Gastrocnemius medialis (tissue), 4 donors: Measurements from ENCODE around the gene DIAPH3. TPM values are rescaled to one million over a fixed set of nuclear protein-coding genes. Genes with fewer than 3 reads are reported as not detected.

Experiments used
- ATAC-seq, 2 donors: fragments of 150-250 bp; one replicate each; pipeline ENCODE4 v1.9.1; 2016
- DNase-seq, 2 donors: peaks; one replicate each; pipeline ENCODE4 v3.0.0-alpha.2; 2019
- H3K27ac ChIP-seq, 4 donors: fragments of 200-600 bp; sonication (generic); 1 replicate in 1 of 4; 2 replicates in 3 of 4; pipeline ENCODE4 v1.5.1; 2016 to 2018; ENCODE audit warnings: mild to moderate bottlenecking in 2 of 4, moderate library complexity in 1 of 4
- H3K27me3 ChIP-seq, 3 donors: fragments of 200-600 bp; sonication (generic) in 2 of 3; 1 replicate in 1 of 3; 2 replicates in 2 of 3; pipeline versions ENCODE4 v1.5.1 to v1.6.0; 2016 to 2019; ENCODE audit warnings: mild to moderate bottlenecking in 1 of 3, moderate library complexity in 1 of 3
- H3K36me3 ChIP-seq, 2 donors: fragments of 200-600 bp; sonication (generic) in 1 of 2; one replicate each; pipeline ENCODE4 v1.5.1; 2017 to 2018
- H3K4me1 ChIP-seq, 2 donors: fragments of 200-600 bp; sonication (generic) in 1 of 2; one replicate each; pipeline ENCODE4 v1.5.1; 2016 to 2017; ENCODE audit warnings: mild to moderate bottlenecking in 2 of 2
- H3K4me3 ChIP-seq, 4 donors: fragments of 200-600 bp; sonication (generic) in 3 of 4; 1 replicate in 1 of 4; 2 replicates in 3 of 4; pipeline ENCODE4 v1.5.1; 2016 to 2019; ENCODE audit warnings: mild to moderate bottlenecking in 2 of 4
- H3K9me3 ChIP-seq, 3 donors: fragments of 200-600 bp; sonication (generic) in 2 of 3; 1 replicate in 1 of 3; 2 replicates in 2 of 3; pipeline ENCODE4 v1.5.1; 2016 to 2019
- CTCF ChIP-seq, 5 experiments: fragments of 450-650 bp in 3 of 5; fragments of 200-600 bp in 2 of 5; sonication (generic) in 2 of 5; IDR thresholded peaks in 4 of 5; conservative IDR thresholded peaks in 1 of 5; 1 replicate in 4 of 5; 2 replicates in 1 of 5; pipeline ENCODE4 v1.5.1; 2016 to 2019; ENCODE audit warnings: antibody characterized with exemption in 5 of 5, mild to moderate bottlenecking in 3 of 5, moderate library complexity in 3 of 5
- POLR2A ChIP-seq, 2 donors: fragments of 450-650 bp; IDR thresholded peaks; one replicate each; pipeline ENCODE4 v1.6.1; 2017; ENCODE audit warnings: antibody characterized with exemption in 2 of 2, mild to moderate bottlenecking in 2 of 2, moderate library complexity in 2 of 2
- in situ Hi-C, 4 donors: fragments of 200-750 bp; cut with MboI; loops; one replicate each; pipeline versions ENCODE4 v1.15.0 to v1.8.0; 2017; ENCODE audit warnings: low sequenced_read_pairs in 4 of 4
- intact Hi-C: fragments of 100-400 bp; cut with DNase I; formaldehyde crosslinking; loops from one replicate; pipeline ENCODE4 v1.15.1; 2023; ENCODE audit warnings: low total_unique reads
- total RNA-seq, 4 donors: library from RNA; depleted of rRNA; stranded (reverse); fragments of >200 nt; gene quantifications; one replicate each; pipeline versions ENCODE4 v1.1.0 to v1.2.3, GENCODE V29; 2016

The DIAPH3 gene
- total RNA-seq, 4 donors from 2014 or later = 0.13 TPM; not detected in 3

- TF ChIP-seq CTCF (IDR thresholded peaks at IDR 0.05 in 4 of 5, conservative IDR thresholded peaks at IDR 0.05 in 1 of 5) = no peak
- TF ChIP-seq POLR2A (IDR thresholded peaks at IDR 0.05) = no peak
- no peaks in the 10 kb centered on the region for H3K9me3 ChIP-seq
- intact Hi-C loops = no loop called here
- H3K4me1 ChIP-seq = no peaks in the 10 kb centered on the region
- DNase-seq = no peak
- no peak overlapping the region for H3K4me3 ChIP-seq
- no peak for ATAC-seq
- no peaks in the 10 kb centered on the region for H3K27me3 ChIP-seq
- H3K27ac ChIP-seq = no peak overlapping the region
- H3K36me3 ChIP-seq = no peaks in the 10 kb centered on the region
- in situ Hi-C loops = loop anchor here in 3 of 4 donors (25.0 kb wide), 2 partner anchors 213 to 263 kb away; partner anchors contain the start of gene TDRD3 (in 2 of the 3)
Measured at GRCh38 chr13:60174113-60174512, 10.4 kb upstream of the DIAPH3 start.

- Histone ChIP-seq H3K4me1 (no peaks in the 10 kb centered on the region), H3K27ac (no peak overlapping the region), H3K36me3 (no peaks in the 10 kb centered on the region), H3K9me3 (no peaks in the 10 kb centered on the region), H3K4me3 (no peak overlapping the region), H3K27me3 (no peaks in the 10 kb centered on the region)
- DNase-seq = no peak
- intact Hi-C loops = no loop called here
- no peak for TF ChIP-seq POLR2A (IDR thresholded peaks at IDR 0.05)
- no peak for TF ChIP-seq CTCF (IDR thresholded peaks at IDR 0.05 in 4 of 5, conservative IDR thresholded peaks at IDR 0.05 in 1 of 5)
- no peak for ATAC-seq
- in situ Hi-C loops = loop anchor here in 3 of 4 donors (25.0 kb wide), 2 partner anchors 215 to 265 kb away; partner anchors contain the start of gene TDRD3 (in 2 of the 3)
Measured at GRCh38 chr13:60172111-60172510, 8.4 kb upstream of the DIAPH3 start.

GRCh38 chr13:60170414-60170813 is 6.7 kb upstream of the DIAPH3 start:
- in situ Hi-C loops = loop anchor here in 3 of 4 donors (25.0 kb wide), 2 partner anchors 217 to 267 kb away; partner anchors contain the start of gene TDRD3 (in 2 of the 3)
- Histone ChIP-seq H3K36me3 (no peaks in the 10 kb centered on the region), H3K27me3 (no peaks in the 10 kb centered on the region), H3K4me3 (no peak overlapping the region), H3K4me1 (no peaks in the 10 kb centered on the region), H3K9me3 (no peaks in the 10 kb centered on the region), H3K27ac (no peak overlapping the region)
- ATAC-seq (no peak), DNase-seq (no peak)
- intact Hi-C loops = no loop called here
- TF ChIP-seq CTCF (IDR thresholded peaks at IDR 0.05 in 4 of 5, conservative IDR thresholded peaks at IDR 0.05 in 1 of 5) (no peak), POLR2A (IDR thresholded peaks at IDR 0.05) (no peak)

GRCh38 chr13:60169239-60170031 is 5.7 kb upstream of the DIAPH3 start:
- ATAC-seq (no peak), DNase-seq (no peak)
- no peaks in the 10 kb centered on the region for H3K36me3 ChIP-seq
- no peaks in the 10 kb centered on the region for H3K9me3 ChIP-seq
- in situ Hi-C loops = loop anchor here (10.0 to 25.0 kb wide), 3 partner anchors 218 to 268 kb away; partner anchors contain the start of gene TDRD3 (in 3 of the 4)
- no peaks in the 10 kb centered on the region for H3K27me3 ChIP-seq
- H3K4me1 ChIP-seq = peaks cover 8 to 9% of the 10 kb centered on the region in 2 donors
- H3K27ac ChIP-seq = no peak overlapping the region
- TF ChIP-seq CTCF (IDR thresholded peaks at IDR 0.05 in 4 of 5, conservative IDR thresholded peaks at IDR 0.05 in 1 of 5) (no peak), POLR2A (IDR thresholded peaks at IDR 0.05) (no peak)
- H3K4me3 ChIP-seq = no peak overlapping the region
- intact Hi-C loops = no loop called here
